CD4-positive, alpha-beta T cell treated with Interleukin-17A for 4 hours (primary cell): Measurements from ENCODE around the gene GPC6.

Source experiments
- DNase-seq: peaks from one replicate; pipeline ENCODE4 v3.0.0-alpha.2; 2020; ENCODE audit warnings: mixed read lengths

Gene GPC6

GRCh38 chr13:94080527-94080926 lies 853.9 kb downstream of the GPC6 start:
- DNase-seq, result no peak

GRCh38 chr13:94087100-94087499 lies 860.5 kb downstream of the GPC6 start:
- no peak for DNase-seq

DNA sequence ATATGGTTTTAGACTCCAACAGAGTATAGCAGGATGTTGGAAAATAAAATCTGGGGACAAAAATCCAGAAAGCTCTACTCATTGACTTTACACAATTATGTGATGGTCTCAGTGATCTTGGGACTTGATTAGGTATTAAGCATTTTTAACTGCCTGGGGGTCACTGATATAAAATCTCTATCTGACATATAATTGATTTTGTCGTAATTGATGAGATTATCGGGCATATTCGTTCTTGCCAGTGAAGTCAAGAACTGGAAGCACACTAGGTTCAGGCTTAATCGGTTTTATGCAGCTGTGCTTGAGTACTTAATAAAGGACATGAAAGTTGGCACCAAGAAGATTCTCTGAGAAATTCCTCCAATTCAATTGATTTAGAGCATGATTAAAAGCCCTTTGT lies 862.1 kb downstream of the GPC6 start:
- no peak for DNase-seq

DNA sequence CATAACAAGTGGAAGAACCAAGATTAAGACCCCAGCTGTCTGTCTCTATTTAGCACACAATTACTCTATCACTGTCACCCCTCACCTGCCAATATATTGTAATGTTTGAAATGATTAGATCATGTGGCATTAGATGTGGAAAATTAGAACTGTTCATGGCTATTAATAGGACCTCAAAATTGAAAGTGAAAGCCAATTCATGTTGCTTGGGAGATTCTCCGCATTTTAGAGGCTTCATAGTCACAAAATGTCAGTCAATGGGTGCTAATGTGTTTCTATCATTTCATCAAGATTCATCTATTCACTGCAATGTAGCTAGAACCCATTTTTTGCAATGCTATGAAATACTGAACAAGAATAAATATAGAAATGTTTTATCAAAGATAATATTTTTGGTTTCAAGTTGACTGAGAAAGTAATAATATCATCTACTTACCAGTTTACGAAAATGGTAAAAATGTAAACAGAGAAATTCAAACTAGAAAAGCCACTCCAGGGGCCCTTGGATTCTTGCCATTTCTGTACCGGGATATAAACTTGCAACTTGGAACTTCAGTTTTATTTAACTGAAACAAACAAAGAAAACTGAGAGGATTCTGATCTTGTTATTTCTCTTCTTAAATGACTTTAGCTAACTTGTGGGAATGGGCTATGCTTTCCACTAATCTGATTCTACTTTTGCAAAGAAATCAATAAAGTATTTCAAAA lies 864.3 kb downstream of the GPC6 start:
- DNase-seq, result no peak

DNA sequence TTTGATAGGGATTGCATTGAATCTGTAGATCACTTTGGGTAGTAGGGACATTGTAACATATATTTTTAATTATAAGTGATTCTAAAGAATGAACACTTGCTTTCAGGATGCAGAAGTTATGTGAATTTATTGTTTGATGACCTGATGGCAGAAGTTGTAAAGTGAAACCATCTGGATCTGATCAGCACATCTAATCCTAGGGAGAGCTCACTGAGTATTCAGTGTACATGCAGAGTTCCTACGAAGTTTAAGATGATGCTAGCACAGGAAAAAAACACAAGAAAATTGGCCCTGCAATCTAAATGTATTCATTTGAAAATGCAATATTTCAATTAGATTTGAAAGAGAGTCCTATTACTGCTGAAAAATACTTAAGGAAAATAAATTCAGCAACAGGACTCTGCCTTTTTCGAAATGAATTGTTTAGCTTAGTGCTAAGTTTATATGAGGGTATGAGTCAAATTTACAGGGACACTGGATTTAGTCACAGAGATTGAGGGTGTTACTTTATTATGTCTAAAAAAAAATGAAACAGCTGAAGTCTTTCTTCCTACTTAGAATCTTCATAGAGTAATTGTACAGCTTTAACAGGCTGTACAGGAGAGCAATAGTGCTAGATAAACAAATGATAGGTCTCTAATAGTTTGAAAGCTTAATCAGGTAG lies 867.2 kb downstream of the GPC6 start:
- DNase-seq, result no peak

- DNase-seq, result no peak
These were observed 883.2 kb downstream of the GPC6 start for GRCh38 chr13:94109715-94110374.

DNA sequence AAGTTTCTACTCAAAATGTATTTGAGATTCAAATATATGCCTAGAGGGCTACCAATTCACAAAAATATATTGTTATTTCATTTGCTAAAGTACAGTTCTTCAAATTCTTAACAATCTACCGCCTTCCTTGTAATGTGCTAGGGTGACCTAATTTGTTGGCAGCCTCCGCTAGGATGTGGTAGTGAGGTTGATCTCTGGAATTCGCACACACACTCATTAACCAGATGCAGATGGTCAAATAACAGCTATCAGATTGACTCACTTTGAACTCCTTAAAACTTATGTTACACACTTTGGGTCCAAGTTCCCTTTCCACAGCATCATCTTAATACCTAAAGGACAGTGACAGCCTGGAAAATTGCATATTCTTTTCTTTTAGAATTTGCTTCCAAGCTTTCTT lies 885.6 kb downstream of the GPC6 start:
- no peak for DNase-seq

DNA sequence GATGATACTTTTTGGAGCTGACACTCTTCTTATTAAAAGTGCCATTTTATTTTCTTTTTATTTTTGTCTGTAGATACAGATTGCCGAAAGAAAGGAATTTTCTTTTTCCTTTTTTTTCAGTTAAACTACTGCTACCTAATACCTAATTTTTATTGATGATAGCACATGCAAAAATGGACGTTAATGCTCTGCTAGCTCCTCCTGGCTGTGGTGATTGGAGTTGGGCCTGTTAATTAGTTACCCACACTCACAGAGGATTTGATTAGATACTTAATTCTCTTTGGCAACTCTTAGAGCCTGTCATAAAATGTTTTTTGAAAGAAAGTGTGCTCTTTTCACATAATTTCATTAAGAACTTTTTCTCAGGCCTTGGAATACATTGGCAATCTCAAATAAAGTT lies 886.1 kb downstream of the GPC6 start:
- DNase-seq, result no peak

GRCh38 chr13:94113245-94113644 lies 886.6 kb downstream of the GPC6 start:
- DNase-seq, result no peak

GRCh38 chr13:94114166-94114565 lies 887.6 kb downstream of the GPC6 start:
- no peak for DNase-seq

GRCh38 chr13:94115054-94115453 lies 888.4 kb downstream of the GPC6 start:
- DNase-seq, result no peak

DNA sequence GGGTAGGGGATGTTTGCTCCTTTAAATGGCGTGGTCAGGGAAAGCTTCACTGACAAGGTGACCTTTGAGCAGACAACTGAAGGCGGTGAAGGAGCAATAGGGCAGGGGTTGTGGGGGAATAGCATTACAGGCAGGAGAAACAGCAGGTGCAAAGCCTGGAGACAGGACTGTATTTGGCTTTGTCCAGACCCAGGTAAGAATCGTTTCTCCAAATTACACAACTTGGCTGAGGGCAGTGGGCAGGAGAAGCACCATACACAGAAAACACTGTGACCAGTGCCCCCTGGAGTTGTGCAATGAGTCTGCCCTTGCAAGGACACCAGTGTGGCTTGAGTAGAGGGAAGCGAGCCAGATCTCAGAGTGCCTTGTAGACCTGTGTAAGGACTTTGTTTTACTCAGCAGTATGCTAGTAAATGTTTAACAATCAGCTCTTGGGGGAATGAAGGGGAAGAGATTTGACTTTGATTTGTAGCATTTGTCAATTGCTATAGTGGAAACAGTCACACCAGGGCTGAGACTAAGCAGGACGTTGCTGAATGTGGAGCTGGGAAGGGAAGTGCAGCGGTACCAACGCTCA lies 892.8 kb downstream of the GPC6 start:
- no peak for DNase-seq

DNA sequence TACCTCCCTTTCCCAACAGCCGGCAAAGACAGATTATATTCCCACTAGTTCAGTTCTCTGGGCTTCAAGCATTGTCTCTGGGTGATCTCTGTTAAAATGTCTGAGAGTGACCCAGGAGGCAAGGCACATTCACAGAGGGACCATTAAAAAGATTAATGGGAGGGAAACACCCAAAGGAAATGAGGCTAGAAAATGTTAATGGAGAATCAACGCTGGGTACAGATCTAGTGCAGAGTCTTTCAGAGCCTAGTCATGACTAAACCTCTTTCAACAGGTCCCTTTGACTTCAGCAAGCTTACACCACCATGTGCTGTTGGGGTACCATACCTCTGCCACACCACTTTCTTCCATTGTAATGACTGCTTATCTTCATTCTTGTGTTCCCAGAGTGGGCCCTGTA lies 894.3 kb downstream of the GPC6 start:
- no peak for DNase-seq

DNA sequence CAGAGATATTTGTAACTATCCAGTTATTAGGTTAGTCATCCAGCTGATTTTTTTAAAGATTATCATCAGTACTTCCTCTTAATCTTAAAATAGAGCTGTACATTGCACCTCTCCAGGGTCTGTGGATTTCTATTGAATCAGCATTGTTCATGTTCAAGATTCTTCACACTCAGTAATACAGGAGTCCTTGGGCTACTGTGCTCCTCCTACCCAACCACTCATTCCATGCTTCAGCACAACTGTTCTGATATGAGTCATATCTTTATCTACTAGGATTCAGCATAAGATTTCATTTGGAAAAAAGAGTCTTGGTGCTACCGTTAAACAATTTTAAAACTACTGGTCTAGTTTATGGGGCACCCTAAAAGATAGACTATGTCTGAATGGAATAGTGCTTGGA lies 895.1 kb downstream of the GPC6 start:
- DNase-seq, result no peak

- DNase-seq, result no peak
These were observed 895.8 kb downstream of the GPC6 start for GRCh38 chr13:94122300-94122915.

GRCh38 chr13:94123557-94123956 lies 897.0 kb downstream of the GPC6 start:
- no peak for DNase-seq

GRCh38 chr13:94128430-94128829 lies 901.8 kb downstream of the GPC6 start:
- no peak for DNase-seq

DNA sequence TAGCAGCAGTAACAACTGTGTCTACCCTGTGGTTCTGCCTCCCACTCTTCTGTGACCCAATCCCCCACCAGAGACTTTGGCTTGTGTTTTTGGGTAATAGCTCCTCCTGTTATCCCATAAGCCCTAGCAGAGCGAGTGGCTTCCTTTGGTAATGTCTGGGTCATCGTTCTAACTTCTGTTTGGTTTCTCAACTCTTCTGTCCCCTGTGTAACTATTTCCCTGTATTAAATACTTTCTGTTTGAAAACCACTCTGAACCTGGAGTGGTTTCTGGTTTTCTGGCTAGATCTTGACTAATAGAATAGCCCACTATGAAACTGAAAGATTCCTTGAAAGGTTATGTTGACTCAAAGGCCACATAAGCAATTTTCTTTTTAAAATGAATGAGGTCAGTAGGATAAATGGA lies 902.9 kb downstream of the GPC6 start:
- DNase-seq, result no peak

DNA sequence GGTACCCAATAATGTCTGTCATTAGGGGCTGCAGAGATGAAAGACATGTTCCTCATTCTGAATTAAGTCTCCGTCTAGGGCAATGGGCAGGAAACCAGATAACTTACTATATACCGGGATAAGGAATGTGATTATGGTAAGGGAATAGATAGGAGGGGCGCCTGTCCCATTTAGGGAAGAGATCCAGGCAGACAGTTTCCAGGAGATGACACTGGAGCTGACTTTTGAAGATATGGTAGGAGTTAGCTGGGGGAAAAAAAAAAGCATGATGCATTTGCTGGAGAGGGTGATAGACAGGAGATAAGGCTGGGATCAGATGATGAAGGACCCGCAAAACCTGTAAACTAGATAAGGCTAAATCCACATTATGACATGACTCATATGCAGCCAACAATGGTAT lies 912.2 kb downstream of the GPC6 start:
- DNase-seq, result no peak

DNA sequence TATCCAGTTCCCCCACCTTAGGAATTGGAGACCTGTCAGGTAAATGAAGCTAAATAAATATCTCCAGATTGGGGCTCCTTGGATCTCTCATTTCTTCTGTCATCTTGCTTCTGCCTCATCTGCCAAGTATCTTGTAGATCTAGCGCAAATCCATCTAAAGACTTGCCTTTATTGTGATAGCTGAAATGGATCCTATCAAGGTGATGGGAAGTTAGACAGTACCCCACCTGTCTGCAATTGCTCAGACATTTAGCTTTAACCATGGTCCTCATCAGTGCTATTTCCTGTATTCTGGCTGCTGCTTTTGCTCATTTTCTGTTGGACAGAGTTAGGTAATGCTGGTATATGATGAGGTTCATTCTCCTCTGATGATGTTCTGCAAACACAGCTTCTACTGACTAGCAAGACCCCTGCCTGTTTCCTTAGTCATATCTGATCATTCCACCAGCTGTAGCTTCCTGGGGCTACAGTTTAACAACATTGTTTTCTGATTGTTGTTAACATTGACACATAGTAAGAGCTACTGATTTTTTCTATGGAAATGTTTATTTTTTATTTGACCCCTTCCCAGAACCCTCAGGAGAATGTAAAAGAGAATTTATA lies 912.9 kb downstream of the GPC6 start:
- no peak for DNase-seq

DNA sequence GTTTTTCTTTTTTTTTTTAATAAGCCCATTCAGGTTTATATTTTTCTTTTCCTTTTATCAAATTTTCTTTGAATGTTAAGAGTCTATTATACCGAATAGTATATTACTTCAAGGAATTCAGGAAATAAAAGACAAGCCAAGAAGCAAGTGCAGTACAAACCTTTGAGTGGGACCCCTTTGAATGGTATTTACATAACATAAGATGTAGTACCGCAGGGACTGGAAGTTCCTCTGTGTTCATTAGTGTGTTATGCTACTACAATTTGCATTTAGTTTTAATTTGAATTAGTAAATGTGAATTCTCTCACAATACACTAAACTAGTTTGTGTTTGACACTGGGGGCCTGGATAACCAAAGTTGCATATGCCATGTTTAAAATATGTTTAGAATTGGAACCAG lies 913.4 kb downstream of the GPC6 start:
- no peak for DNase-seq

DNA sequence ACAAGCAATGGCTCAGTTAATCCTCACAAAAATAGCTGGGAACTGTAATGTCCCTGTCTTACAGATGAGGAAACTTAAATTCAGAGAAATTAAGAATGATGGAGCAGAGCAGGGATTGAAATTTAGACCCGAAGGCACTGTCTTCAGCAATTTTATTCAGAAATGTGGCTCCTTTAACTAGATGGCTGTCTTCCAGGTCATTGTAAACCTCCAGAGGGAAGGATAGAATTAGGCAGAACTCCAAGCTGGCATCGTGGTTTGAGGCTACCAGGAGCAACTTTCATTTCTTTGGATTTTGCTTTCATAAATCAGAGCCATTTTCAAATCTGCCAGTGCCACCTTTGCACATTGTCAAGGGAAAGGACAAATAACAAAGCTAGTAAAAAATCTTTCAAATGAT lies 913.9 kb downstream of the GPC6 start:
- DNase-seq, result no peak
